T-helper 2 cell treated with Interferon-gamma antibody and Interleukin-4, amounts not matched to agents 100 ng/mL and 5 ng/mL, for 36 hours (primary cell): ENCODE data around the gene NDOR1. TPM values are rescaled to one million over a fixed set of nuclear protein-coding genes. Genes with fewer than 3 reads are reported as not detected.

ENCODE experiments used
- intact Hi-C: fragments of 100-400 bp; cut with micrococcal nuclease; formaldehyde crosslinking; loops from one replicate; pipeline ENCODE4 v1.15.1; 2023
- total RNA-seq: library from RNA; stranded (reverse); gene quantifications from 2 replicates; pipeline ENCODE4 v1.2.3, GENCODE V29; 2022

The NDOR1 gene
- total RNA-seq, 1 donor from 2014 or later, result 42.1 TPM

- intact Hi-C loops, result no loop called here
Observed at GRCh38 chr9:137182836-137183235, 22.7 kb upstream of the NDOR1 start.

GRCh38 chr9:137183980-137184595, 21.4 kb upstream of the NDOR1 start:
- intact Hi-C loops, result no loop called here

- intact Hi-C loops, result loop anchor here (5.0 kb wide), 1 partner anchor 58 kb away; no protein-coding TSS in a partner anchor
Observed at GRCh38 chr9:137184881-137185660, 20.4 kb upstream of the NDOR1 start.

GRCh38 chr9:137185921-137186320, 19.6 kb upstream of the NDOR1 start:
- intact Hi-C loops, result loop anchor here (5.0 kb wide), 1 partner anchor 59 kb away; no protein-coding TSS in a partner anchor

GRCh38 chr9:137186385-137186784, 19.1 kb upstream of the NDOR1 start:
- intact Hi-C loops, result loop anchor here (5.0 kb wide), 1 partner anchor 59 kb away; no protein-coding TSS in a partner anchor

- intact Hi-C loops, result loop anchor here (5.0 kb wide), 1 partner anchor 60 kb away; no protein-coding TSS in a partner anchor
Observed at GRCh38 chr9:137187386-137187785, 18.1 kb upstream of the NDOR1 start.

- intact Hi-C loops, result loop anchor here (1.0 to 5.0 kb wide), 4 partner anchors 17 to 61 kb away; partner anchors contain the start of genes NDOR1, TMEM203 and TUBB4B
Observed at GRCh38 chr9:137188086-137188489, 17.4 kb upstream of the NDOR1 start.

- intact Hi-C loops, result loop anchor here (1.0 to 5.0 kb wide), 4 partner anchors 17 to 61 kb away; partner anchors contain the start of genes NDOR1, TMEM203 and TUBB4B
Observed at GRCh38 chr9:137188490-137189296, 16.8 kb upstream of the NDOR1 start, which contains the start of the genes ANAPC2 and SSNA1. ANAPC2 (minus strand) TSS chr9:137188560; CDS start chr9:137188532, 28 bp downstream. SSNA1 (plus strand) TSS chr9:137188676; CDS start chr9:137188727, 51 bp downstream.

GRCh38 chr9:137189297-137190295, 15.9 kb upstream of the NDOR1 start:
- intact Hi-C loops, result loop anchor here (2.0 to 5.0 kb wide), 2 partner anchors 51 to 62 kb away; partner anchors contain the start of gene TUBB4B

- intact Hi-C loops, result no loop called here
Observed at GRCh38 chr9:137190315-137190856, 15.1 kb upstream of the NDOR1 start.

GRCh38 chr9:137191245-137191644, 14.3 kb upstream of the NDOR1 start:
- intact Hi-C loops, result no loop called here

- intact Hi-C loops, result no loop called here
Observed at GRCh38 chr9:137191691-137192447, 13.6 kb upstream of the NDOR1 start.

- intact Hi-C loops, result no loop called here
Observed at GRCh38 chr9:137192448-137192780, 13.1 kb upstream of the NDOR1 start.

- intact Hi-C loops, result no loop called here
Observed at GRCh38 chr9:137192859-137193258, 12.6 kb upstream of the NDOR1 start.

- intact Hi-C loops, result no loop called here
Observed at GRCh38 chr9:137193771-137194170, 11.7 kb upstream of the NDOR1 start.

- intact Hi-C loops, result no loop called here
Observed at GRCh38 chr9:137194388-137194787, 11.1 kb upstream of the NDOR1 start.

- intact Hi-C loops, result no loop called here
Observed at GRCh38 chr9:137194909-137195308, 10.6 kb upstream of the NDOR1 start.

- intact Hi-C loops, result no loop called here
Observed at GRCh38 chr9:137195525-137196220, 9.8 kb upstream of the NDOR1 start.
